GM12878 (cell line): Measurements from ENCODE around the gene LETM1. TPM values are rescaled to one million over a fixed set of nuclear protein-coding genes. Genes with fewer than 3 reads are reported as not detected.

ENCODE experiments used
- ATAC-seq: fragments of 200-7000 bp; cut with Tn5 transposase; 3 replicates; pipeline ENCODE4 v1.9.1; 2020; ENCODE audit warnings: mild to moderate bottlenecking, moderate library complexity
- BruUV-seq: library from RNA; stranded (reverse); fragments of 400-500 nt; replicated peaks from 2 replicates; lab custom pipeline; 2021; lab: Mats Ljungman, UMichigan
- CTCF ChIA-PET: fragments of 300-600 bp; sonication (Branson Sonifier 250); formaldehyde crosslinking; extraction: SDS; loops from one replicate; lab custom pipeline; 2021; ENCODE audit warnings: inconsistent platforms; lab: Yijun Ruan, JAX
- POLR2A ChIA-PET: fragments of 350-600 bp; formaldehyde crosslinking; extraction: SDS; loops from one replicate; lab custom pipeline; 2021; ENCODE audit warnings: inconsistent platforms; lab: Charles Lee
- RAD21 ChIA-PET: fragments of 300-600 bp; sonication (Branson Sonifier 250); formaldehyde crosslinking; loops from one replicate; lab custom pipeline; 2023; ENCODE audit warnings: antibody characterized with exemption; ENCODE audit not compliant: unreplicated experiment; lab: Charles Lee
- SMC1A ChIA-PET: fragments of 300-600 bp; sonication (Branson Sonifier 250); formaldehyde crosslinking; loops from one replicate; lab custom pipeline; 2023; ENCODE audit not compliant: unreplicated experiment, uncharacterized antibody; lab: Charles Lee
- DNase-seq: peaks from one replicate; pipeline ENCODE4 v3.0.0-alpha.2; 2011; ENCODE audit warnings: low read depth, low spot score
- FAIRE-seq: peaks from 3 replicates; lab custom pipeline; 2011; peaks lifted over from hg19 to GRCh38; lab: Jason Lieb, UNC
- H2AFZ ChIP-seq: 2 replicates; pipeline ENCODE4 v1.6.0; 2011; ENCODE audit warnings: low read depth, low read length, control low read depth; ENCODE audit not compliant: control insufficient read depth
- H3K27ac ChIP-seq: 2 replicates; pipeline ENCODE4 v1.5.1; 2011; ENCODE audit warnings: control low read depth; ENCODE audit not compliant: control insufficient read depth, insufficient read depth
- H3K27me3 ChIP-seq, 2 experiments: replicated peaks in 1 of 2; 2 replicates each; pipeline versions ENCODE4 v1.6.0 to v1.6.1; 2011; ENCODE audit warnings: low read length in 1 of 2; ENCODE audit not compliant: control insufficient read depth in 2 of 2, insufficient read depth in 2 of 2
- H3K36me3 ChIP-seq, 2 experiments: 2 replicates each; pipeline ENCODE4 v1.5.1; 2011; ENCODE audit warnings: low read length in 1 of 2; ENCODE audit not compliant: control insufficient read depth in 2 of 2, insufficient read depth in 2 of 2
- H3K4me1 ChIP-seq: 2 replicates; pipeline ENCODE4 v1.6.1; 2011; ENCODE audit warnings: mild to moderate bottlenecking, low read length, moderate library complexity, mixed read lengths; ENCODE audit not compliant: control insufficient read depth, insufficient read depth
- H3K4me2 ChIP-seq: 2 replicates; pipeline ENCODE4 v1.6.0; 2011; ENCODE audit warnings: control low read depth; ENCODE audit not compliant: control insufficient read depth, insufficient read depth
- H3K4me3 ChIP-seq: fragments of 200-600 bp; sonication (generic); 2 replicates; pipeline ENCODE4 v1.5.1; 2016
- H3K79me2 ChIP-seq: 2 replicates; pipeline ENCODE4 v1.6.0; 2011; ENCODE audit warnings: low read length; ENCODE audit not compliant: control insufficient read depth, insufficient read depth
- H3K9ac ChIP-seq: 2 replicates; pipeline ENCODE4 v1.8.0; 2011; ENCODE audit warnings: low read length, control low read depth, mixed read lengths; ENCODE audit not compliant: control insufficient read depth, insufficient read depth
- H3K9me3 ChIP-seq: replicated peaks from 3 replicates; pipeline ENCODE4 v1.5.1; 2011; ENCODE audit warnings: mild to moderate bottlenecking, low read length; ENCODE audit not compliant: control insufficient read depth, insufficient read depth
- H4K20me1 ChIP-seq: 2 replicates; pipeline ENCODE4 v1.6.0; 2011; ENCODE audit not compliant: control insufficient read depth, insufficient read depth
- ATF3 ChIP-seq: IDR thresholded peaks from 2 replicates; pipeline ENCODE4 v1.6.1; 2011; ENCODE audit warnings: low read depth, mild to moderate bottlenecking, low read length, moderate library complexity, borderline replicate concordance; ENCODE audit errors: extremely low read depth
- CTCF ChIP-seq, 3 experiments: IDR thresholded peaks in 2 of 3; conservative IDR thresholded peaks in 1 of 3; 2 replicates each; pipeline ENCODE4 v1.5.1; 2011; ENCODE audit warnings: low read depth in 3 of 3, low read length in 3 of 3, mild to moderate bottlenecking in 3 of 3, control low read depth in 2 of 3, moderate library complexity in 2 of 3, inconsistent platforms in 1 of 3, mixed read lengths in 1 of 3; ENCODE audit not compliant: control insufficient read depth in 2 of 3, insufficient read depth in 1 of 3; ENCODE audit errors: extremely low read depth in 1 of 3
- EP300 ChIP-seq, 2 experiments: fragments of 150-350 bp in 1 of 2; IDR thresholded peaks; 2 replicates each; pipeline ENCODE4 v1.6.1; 2011 to 2012; ENCODE audit warnings: low read depth in 2 of 2, low read length in 2 of 2, borderline replicate concordance in 1 of 2, improper control_type of control experiment in 1 of 2, inconsistent platforms in 1 of 2; ENCODE audit not compliant: control insufficient read depth in 1 of 2
- MTA2 ChIP-seq: fragments of 450-650 bp; IDR thresholded peaks from 2 replicates; pipeline ENCODE4 v1.6.1; 2016; ENCODE audit warnings: low read depth, mild to moderate bottlenecking, moderate library complexity
- PRDM15 ChIP-seq: fragments of 450-650 bp; formaldehyde crosslinking; IDR thresholded peaks from 2 replicates; pipeline ENCODE4 v1.4.0; 2020; ENCODE audit warnings: mild to moderate bottlenecking, moderate library complexity
- RAD51 ChIP-seq: fragments of 450-650 bp; IDR thresholded peaks from 2 replicates; pipeline ENCODE4 v1.6.1; 2016; ENCODE audit warnings: moderate library complexity, mild to moderate bottlenecking, inconsistent platforms
- SUZ12 ChIP-seq: fragments of 200-600 bp; sonication (generic); IDR thresholded peaks from one replicate; pipeline ENCODE4 v1.6.1; 2018; ENCODE audit warnings: antibody characterized with exemption, mild to moderate bottlenecking; ENCODE audit not compliant: unreplicated experiment
- YY1 ChIP-seq: IDR thresholded peaks from 2 replicates; pipeline ENCODE4 v1.6.1; 2011; ENCODE audit warnings: low read depth, mild to moderate bottlenecking, low read length
- WGBS: methylation state at CpG from one replicate; pipeline ENCODE4 v1.1.6; 2016; ENCODE audit warnings: low lambda C conversion rate; ENCODE audit not compliant: insufficient replicate concordance, insufficient coverage; ENCODE audit errors: missing lambda C conversion rate; 5-methylcytosine and 5-hydroxymethylcytosine counted together
- in situ Hi-C: fragments of 300-500 bp; cut with MboI; formaldehyde crosslinking; loops from 9 replicates; pipeline ENCODE4 v1.14.3; 2018; ENCODE audit warnings: mixed read lengths
- intact Hi-C: fragments of 100-400 bp; cut with micrococcal nuclease; formaldehyde crosslinking; loops from one replicate; pipeline ENCODE4 v1.14.2; 2022; ENCODE audit not compliant: unreplicated experiment
- polyA plus RNA-seq, 11 experiments: library from polyadenylated mRNA; depleted of rRNA in 4 of 11; unstranded in 6 of 11; stranded (reverse) in 5 of 11; fragments of >200 nt; fragmentation: Nextera tagmentation in 4 of 11; fragmentation: Illumina TruSeq in 1 of 11; extraction: Ambion mirVana in 4 of 11; extraction: Trizol in 1 of 11; gene quantifications; 1 replicate in 1 of 11; 2 replicates in 10 of 11; pipeline versions ENCODE4 v1.2.1 to v1.2.3, GENCODE V29; 2011 to 2016; ENCODE audit warnings: inconsistent platforms in 2 of 11, missing spikeins in 2 of 11, low read depth in 1 of 11
- total RNA-seq, 4 experiments: library from RNA; depleted of rRNA in 3 of 4; stranded (reverse); fragments of >200 nt in 3 of 4; fragmentation: Illumina TruSeq in 1 of 4; extraction: Trizol in 1 of 4; gene quantifications; 2 replicates each; pipeline versions ENCODE4 v1.2.1 to v1.2.3, GENCODE V29; 2013 to 2021

The LETM1 gene
- total and polyA plus RNA-seq, 10 of the 15 experiments (the other 5 are each of a cell fraction or from before 2014, with no cell fraction given): 2.6 to 65.2 (median 30.2) TPM

- ATAC-seq: no peak
Measured at GRCh38 chr4:1793940-1794808, 61.8 kb downstream of the LETM1 start.

GRCh38 chr4:1793496-1793840 lies 62.5 kb downstream of the LETM1 start:
- H3K4me3 ChIP-seq: no peak overlapping the region
- TF ChIP-seq MTA2 (no peak), CTCF (IDR thresholded peaks at IDR 0.05 in 2 of 3, conservative IDR thresholded peaks at IDR 0.05 in 1 of 3; ENCODE audit: control insufficient read depth in 2 of 3, extremely low read depth in 1 of 3, insufficient read depth in 1 of 3, low read depth in 3 of 3, low read length in 3 of 3) (no peak), YY1 (no peak), ATF3 (no peak), PRDM15 (CRISPR knock-in tag) (no peak), RAD51 (no peak)

More at GRCh38 chr4:1793940-1794808, 61.8 kb downstream of the LETM1 start:
- no peaks in the 10 kb centered on the region for H3K36me3 ChIP-seq
- H3K4me2 ChIP-seq: peak overlapping the region; percentile 60; the same call in 1 of the 2 replicates
- POLR2A ChIA-PET: interaction anchor here (0.6 kb wide), 1 partner anchor 39 kb away, joined by 3 read pairs; no protein-coding TSS in a partner anchor
- no peak for DNase-seq
- intact Hi-C loops (no loop called here), in situ Hi-C loops (no loop called here)
- H3K27me3 ChIP-seq: peaks cover 8 to 12% of the 10 kb centered on the region in 2 experiments
- SMC1A ChIA-PET: no interaction called here
- TF ChIP-seq EP300 (IDR thresholded peaks at IDR 0.05; ENCODE audit: borderline replicate concordance in 1 of 2, control insufficient read depth in 1 of 2, low read depth in 2 of 2, low read length in 2 of 2): no peak
- TF ChIP-seq SUZ12: peak; percentile 79
- no peak for FAIRE-seq
- CTCF ChIA-PET: no interaction called here
- no peak overlapping the region for H3K9ac ChIP-seq
- 19% methylated on average over 76 of the region's 101 CpGs for WGBS
- no peak overlapping the region for H2AFZ ChIP-seq
- H3K4me1 ChIP-seq: no peaks in the 10 kb centered on the region
- no peak overlapping the region for H3K4me3 ChIP-seq
- H3K9me3 ChIP-seq: no peaks in the 10 kb centered on the region
- H3K79me2 ChIP-seq: no peaks in the 10 kb centered on the region
- BruUV-seq: no TSS peak
- RAD21 ChIA-PET: no interaction called here
- H3K27ac ChIP-seq: no peak overlapping the region
- no peaks in the 10 kb centered on the region for H4K20me1 ChIP-seq

More at GRCh38 chr4:1793496-1793840, 62.5 kb downstream of the LETM1 start:
- in situ Hi-C loops (no loop called here), intact Hi-C loops (no loop called here)
- peak overlapping the region; percentile 17; the same call in 1 of the 2 replicates for H3K4me2 ChIP-seq
- no peak overlapping the region for H3K27ac ChIP-seq
- ChIA-PET CTCF (no interaction called here), POLR2A (no interaction called here), SMC1A (no interaction called here), RAD21 (no interaction called here)
- no peaks in the 10 kb centered on the region for H3K9me3 ChIP-seq
- DNase-seq (no peak), ATAC-seq (no peak), FAIRE-seq (no peak)
- H2AFZ ChIP-seq: 0 out of 2 replicates have a peak overlapping the region, but pooled peaks have one; percentile 17
- H3K9ac ChIP-seq: no peak overlapping the region
- WGBS: 2% methylated on average over 9 of the region's 44 CpGs
- H3K36me3 ChIP-seq: no peaks in the 10 kb centered on the region
- H3K27me3 ChIP-seq: peaks cover 8 to 12% of the 10 kb centered on the region in 2 experiments
- H4K20me1 ChIP-seq: no peaks in the 10 kb centered on the region
- no peaks in the 10 kb centered on the region for H3K4me1 ChIP-seq
- no peaks in the 10 kb centered on the region for H3K79me2 ChIP-seq
- no TSS peak for BruUV-seq
